ENCODE results near the gene GNG11.

Gene GNG11

DNA sequence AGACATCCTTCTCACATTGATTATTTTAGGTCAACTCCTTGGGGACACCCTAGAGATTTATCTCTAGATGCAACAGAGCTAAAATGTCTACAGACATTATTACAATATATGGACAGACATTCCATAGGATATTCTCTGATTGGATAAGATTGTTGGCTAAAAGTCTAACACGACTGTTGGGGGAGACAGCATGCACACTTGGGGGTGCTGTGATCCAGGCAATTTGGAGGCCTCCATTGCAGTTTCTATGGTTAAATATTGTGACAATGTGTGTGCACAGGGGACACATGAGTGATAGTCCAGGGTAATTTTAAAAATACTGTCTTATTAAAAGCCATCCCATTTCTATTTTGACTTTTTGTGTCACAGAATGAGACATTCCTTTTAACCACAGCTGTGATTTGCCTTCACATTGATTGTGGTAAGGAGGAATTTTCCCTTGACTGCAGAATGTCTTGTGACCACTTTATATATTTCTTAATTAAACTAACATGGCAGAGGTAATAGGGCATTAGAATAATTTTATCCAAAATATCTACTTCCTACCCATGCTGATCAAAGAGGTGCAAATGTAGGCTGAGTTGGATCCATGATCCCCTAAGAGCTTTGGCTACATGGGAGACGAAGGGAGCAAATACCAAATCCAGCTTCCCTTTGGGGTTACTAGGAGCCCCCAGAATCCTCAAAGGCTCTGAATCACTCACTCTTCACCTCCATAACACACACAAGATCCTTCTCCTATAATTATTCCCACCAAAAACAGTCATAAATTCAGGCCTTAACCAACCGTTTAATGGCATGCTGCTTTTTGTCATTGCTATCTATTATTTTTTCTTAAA, 38.2 kb upstream of the GNG11 start:
- Histone ChIP-seq H3K27ac (no peak overlapping the region), H3K27me3 (no peaks in the 10 kb centered on the region), H3K36me3 (no peaks in the 10 kb centered on the region), H3K4me1 (no peaks in the 10 kb centered on the region), H3K9me3 (peaks cover 0 to 6% (median 0%) of the 10 kb centered on the region in 3 donors), H3K4me3 (no peak overlapping the region)
- intact Hi-C loops (cut with DNase I; ENCODE audit: low total_unique reads) = no loop called here
- no peak for DNase-seq
- TF ChIP-seq, protein P1, sequence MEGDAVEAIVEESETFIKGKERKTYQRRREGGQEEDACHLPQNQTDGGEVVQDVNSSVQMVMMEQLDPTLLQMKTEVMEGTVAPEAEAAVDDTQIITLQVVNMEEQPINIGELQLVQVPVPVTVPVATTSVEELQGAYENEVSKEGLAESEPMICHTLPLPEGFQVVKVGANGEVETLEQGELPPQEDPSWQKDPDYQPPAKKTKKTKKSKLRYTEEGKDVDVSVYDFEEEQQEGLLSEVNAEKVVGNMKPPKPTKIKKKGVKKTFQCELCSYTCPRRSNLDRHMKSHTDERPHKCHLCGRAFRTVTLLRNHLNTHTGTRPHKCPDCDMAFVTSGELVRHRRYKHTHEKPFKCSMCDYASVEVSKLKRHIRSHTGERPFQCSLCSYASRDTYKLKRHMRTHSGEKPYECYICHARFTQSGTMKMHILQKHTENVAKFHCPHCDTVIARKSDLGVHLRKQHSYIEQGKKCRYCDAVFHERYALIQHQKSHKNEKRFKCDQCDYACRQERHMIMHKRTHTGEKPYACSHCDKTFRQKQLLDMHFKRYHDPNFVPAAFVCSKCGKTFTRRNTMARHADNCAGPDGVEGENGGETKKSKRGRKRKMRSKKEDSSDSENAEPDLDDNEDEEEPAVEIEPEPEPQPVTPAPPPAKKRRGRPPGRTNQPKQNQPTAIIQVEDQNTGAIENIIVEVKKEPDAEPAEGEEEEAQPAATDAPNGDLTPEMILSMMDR (IDR thresholded peaks at IDR 0.05) = no peak

DNA sequence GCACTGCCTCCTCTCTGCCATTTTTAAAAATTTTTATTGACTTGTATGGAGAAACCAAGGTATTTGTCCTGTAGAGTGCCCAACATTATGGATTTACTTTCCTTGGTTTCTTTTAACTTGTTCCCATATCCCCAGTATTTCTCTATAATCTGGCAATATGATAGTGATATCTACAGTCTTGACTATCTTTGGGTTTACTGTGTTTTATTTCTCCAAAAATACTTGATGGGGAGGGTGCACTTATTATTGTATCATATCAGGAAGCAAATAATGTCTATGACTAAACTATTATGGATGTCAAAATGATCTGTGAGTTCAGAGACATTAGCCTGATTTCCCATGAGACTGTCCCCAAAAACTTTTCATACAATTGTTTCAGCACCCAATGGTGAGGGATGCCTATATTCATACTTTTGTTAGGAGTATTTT, 37.6 kb upstream of the GNG11 start:
- no peak overlapping the region for H3K27ac ChIP-seq
- TF ChIP-seq, protein P1 (IDR thresholded peaks at IDR 0.05) = no peak
- H3K27me3 ChIP-seq = no peaks in the 10 kb centered on the region
- H3K9me3 ChIP-seq = peaks cover 0 to under 1% (median 0%) of the 10 kb centered on the region in 3 donors
- no peak overlapping the region for H3K4me3 ChIP-seq
- no peak for DNase-seq
- H3K4me1 ChIP-seq = no peaks in the 10 kb centered on the region
- intact Hi-C loops (cut with DNase I; ENCODE audit: low total_unique reads) = no loop called here
- H3K36me3 ChIP-seq = no peaks in the 10 kb centered on the region

DNA sequence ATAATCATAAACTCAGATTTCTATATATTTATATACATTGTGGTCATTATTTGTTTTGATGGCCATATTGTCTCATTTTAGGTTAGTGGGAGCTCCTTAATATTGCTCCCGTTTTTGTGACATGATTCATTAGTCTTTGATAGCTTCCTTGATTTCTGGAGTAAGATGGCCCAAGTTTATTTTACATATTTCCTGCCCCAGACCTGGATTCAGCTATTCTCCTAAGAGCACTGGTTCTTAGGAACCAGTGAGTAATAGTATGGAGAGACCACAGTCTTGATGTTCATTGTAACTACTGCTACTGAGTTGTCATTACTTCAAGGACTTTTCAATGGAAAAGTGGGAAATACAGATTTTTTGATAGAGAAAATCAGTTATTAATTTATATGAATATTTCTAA, 37.0 kb upstream of the GNG11 start:
- TF ChIP-seq, protein P1 (IDR thresholded peaks at IDR 0.05) = no peak
- Histone ChIP-seq H3K27ac (no peak overlapping the region), H3K4me3 (no peak overlapping the region), H3K36me3 (no peaks in the 10 kb centered on the region), H3K27me3 (no peaks in the 10 kb centered on the region), H3K9me3 (no peaks in the 10 kb centered on the region), H3K4me1 (no peaks in the 10 kb centered on the region)
- no peak for DNase-seq
- intact Hi-C loops (cut with DNase I; ENCODE audit: low total_unique reads) = no loop called here

DNA sequence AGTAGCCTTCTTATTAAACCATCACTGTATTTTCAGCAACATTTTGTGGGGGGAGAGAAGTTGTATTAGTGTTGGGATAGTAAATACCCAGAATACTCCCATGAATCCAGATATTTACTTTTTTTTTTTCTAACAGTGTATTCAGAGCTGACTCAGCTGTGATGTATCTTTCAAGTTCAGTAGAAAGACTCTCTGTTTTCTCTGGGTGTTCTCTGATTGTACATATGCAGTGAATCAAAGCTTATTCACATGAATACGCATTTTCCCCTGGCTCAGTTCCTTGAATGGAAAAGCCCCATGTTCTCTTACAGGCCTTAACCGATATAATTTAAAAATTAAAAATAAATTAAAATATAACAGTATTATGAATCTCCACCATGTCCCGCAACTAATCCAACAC, 32.3 kb upstream of the GNG11 start:
- intact Hi-C loops (cut with DNase I; ENCODE audit: low total_unique reads) = no loop called here
- no peaks in the 10 kb centered on the region for H3K9me3 ChIP-seq
- H3K36me3 ChIP-seq = no peaks in the 10 kb centered on the region
- no peak overlapping the region for H3K27ac ChIP-seq
- H3K4me3 ChIP-seq = no peak overlapping the region
- TF ChIP-seq, protein P1 (IDR thresholded peaks at IDR 0.05) = no peak
- H3K4me1 ChIP-seq = peaks cover 0 to 10% (median 4%) of the 10 kb centered on the region in 4 donors
- DNase-seq = no peak
- H3K27me3 ChIP-seq = no peaks in the 10 kb centered on the region

DNA sequence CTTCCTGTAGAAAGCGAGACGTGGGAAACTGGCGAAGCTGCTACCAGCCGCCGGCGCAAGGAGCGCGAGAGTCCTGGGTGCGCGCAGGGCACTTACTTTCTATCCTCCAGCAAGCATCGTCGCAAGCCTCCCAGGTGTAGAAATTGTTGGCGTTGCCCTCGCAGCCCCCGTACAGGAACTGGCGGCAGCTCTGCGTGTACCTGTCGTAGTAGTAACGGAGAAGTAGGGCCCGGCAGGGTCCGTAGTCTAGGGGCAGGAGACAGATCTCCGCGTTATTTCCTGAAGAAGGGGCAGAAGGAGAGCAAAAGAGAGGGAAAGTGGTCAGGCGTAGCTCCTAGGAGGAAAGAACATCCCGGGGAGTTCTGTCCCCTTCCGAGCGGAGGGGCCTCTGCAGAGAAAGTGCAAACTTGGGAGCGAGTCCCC, 31.5 kb upstream of the GNG11 start:
- H3K27me3 ChIP-seq = no peaks in the 10 kb centered on the region
- peak overlapping the region in 1 of 2 donors; percentile 57 for H3K27ac ChIP-seq
- DNase-seq = peak in 1 of 2 donors; percentile 23
- H3K4me3 ChIP-seq = peak overlapping the region; percentile 63
- intact Hi-C loops (cut with DNase I; ENCODE audit: low total_unique reads) = loop anchor here (10.0 kb wide), 1 partner anchor 185 kb away; no protein-coding TSS in a partner anchor
- TF ChIP-seq, protein P1 (IDR thresholded peaks at IDR 0.05) = no peak
- no peaks in the 10 kb centered on the region for H3K9me3 ChIP-seq
- H3K4me1 ChIP-seq = peaks cover 0 to 10% (median 4%) of the 10 kb centered on the region in 4 donors
- no peaks in the 10 kb centered on the region for H3K36me3 ChIP-seq

Data from tibial artery (tissue), 4 donors.